Measurements from ENCODE around the gene GAS7. TPM values are rescaled to one million over a fixed set of nuclear protein-coding genes. Genes with fewer than 3 reads are reported as not detected.
A peak's percentile ranks its signal among the peaks of the same experiment; 100 is the strongest.

Gene GAS7
- total RNA-seq, 1 experiment from 2014 or later, result 6.0 TPM

DNA sequence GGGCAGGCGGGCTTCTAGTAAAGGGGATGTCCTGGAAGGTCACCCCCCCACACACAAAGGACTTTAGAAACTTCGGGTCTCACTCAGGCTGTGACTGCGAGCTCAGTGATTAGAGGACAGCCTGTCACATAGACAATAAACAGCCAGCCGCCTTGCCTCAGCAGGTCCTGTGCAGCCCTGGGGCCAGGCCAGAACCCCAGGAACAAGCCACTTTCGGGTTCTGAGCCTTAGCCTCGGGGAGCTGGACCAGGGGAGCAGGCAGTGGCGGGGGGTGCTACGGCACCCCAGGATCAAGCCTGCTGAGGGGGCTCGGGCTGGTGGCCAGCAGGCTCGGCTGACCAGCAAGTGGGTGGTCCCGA lies 1.1 kb downstream of the GAS7 start:
- no peak for DNase-seq
- H4K20me1 ChIP-seq (ENCODE audit: control insufficient read depth, insufficient read depth, insufficient read length), result no peaks in the 10 kb centered on the region
- H3K23ac ChIP-seq (ENCODE audit: insufficient read length, low read depth, low read length), result no peak overlapping the region
- peaks cover 7% of the 10 kb centered on the region for H3K23me2 ChIP-seq (ENCODE audit: insufficient read length, low read depth, low read length, poor library complexity, severe bottlenecking)
- peaks cover 7% of the 10 kb centered on the region; the same call in 1 of the 2 replicates for H3K27me3 ChIP-seq (ENCODE audit: insufficient read depth, low read length)
- Mint-ChIP-seq H3K4me3 (peak overlapping the region; percentile 53 to 77; a peak in 4 of 5 replicates), H3K9me3 (peaks cover 20 to 24% of the 10 kb centered on the region in 2 experiments), H3K36me3 (ENCODE audit: insufficient read depth in 1 of 3, low read depth in 3 of 3) (peaks cover 15 to 23% (median 18%) of the 10 kb centered on the region in 3 experiments), H3K4me1 (peaks cover 4 to 6% of the 10 kb centered on the region in 2 experiments; a peak in 3 of 4 replicates), H3K27ac (no peak overlapping the region), H3K27me3 (ENCODE audit: low read depth) (peaks cover 68% of the 10 kb centered on the region)
- no peak overlapping the region for H2BK120ac ChIP-seq (ENCODE audit: low read depth, low read length, poor library complexity, severe bottlenecking)
- H3K79me2 ChIP-seq (ENCODE audit: insufficient read depth, low read length), result no peaks in the 10 kb centered on the region
- H3K9ac ChIP-seq (ENCODE audit: extremely low read depth, insufficient read length, low read length), result no peak overlapping the region
- no peak overlapping the region for H2AFZ ChIP-seq (ENCODE audit: low read length)
- H4K91ac ChIP-seq (ENCODE audit: insufficient read length, low read depth, low read length), result no peak overlapping the region
- no peak overlapping the region for H4K5ac ChIP-seq (ENCODE audit: insufficient read length, low read depth, low read length)
- H2BK15ac ChIP-seq (ENCODE audit: low read depth, low read length), result no peak overlapping the region
- no peak overlapping the region for H3K56ac ChIP-seq (ENCODE audit: insufficient read length, low read depth, low read length)
- H3K18ac ChIP-seq (ENCODE audit: insufficient read length, low read depth, low read length), result no peak overlapping the region
- peak overlapping the region; percentile 72 for H3K4me2 ChIP-seq (ENCODE audit: insufficient read depth, insufficient read length, low read length)
- H2BK12ac ChIP-seq (ENCODE audit: insufficient read length, low read depth, low read length), result no peak overlapping the region
- H3T11ph ChIP-seq (ENCODE audit: low read length), result no peak overlapping the region
- H3K14ac ChIP-seq (ENCODE audit: insufficient read depth, low read length), result no peak overlapping the region
- H3K27ac ChIP-seq (ENCODE audit: insufficient read length, low read depth, low read length), result no peak overlapping the region
- H2AK5ac ChIP-seq (ENCODE audit: insufficient read length, low read length), result no peak overlapping the region
- H3K4ac ChIP-seq (ENCODE audit: low read depth, low read length), result no peak overlapping the region
- H3K4me1 ChIP-seq (ENCODE audit: insufficient read depth, low read length), result no peaks in the 10 kb centered on the region
- H2BK20ac ChIP-seq (ENCODE audit: low read depth, low read length, poor library complexity, severe bottlenecking), result no peak overlapping the region
- no peaks in the 10 kb centered on the region for H3K9me3 ChIP-seq (ENCODE audit: control insufficient read depth, low read depth, low read length)
- H3K79me1 ChIP-seq (ENCODE audit: insufficient read depth, low read depth, low read length, poor library complexity, severe bottlenecking), result no peaks in the 10 kb centered on the region
- WGBS (ENCODE audit: extremely low coverage, insufficient read length, low lambda C conversion rate), result no CpG with 5 or more reads among the region's 11 CpGs
- H4K8ac ChIP-seq (replicated peaks; ENCODE audit: insufficient read length, low read depth, low read length), result no peak overlapping the region
- no peak for TF ChIP-seq CTCF (conservative IDR thresholded peaks at IDR 0.05)
- H2BK5ac ChIP-seq (ENCODE audit: insufficient read length, low read length), result no peak overlapping the region
